ENCODE measurements around the gene THBD.

GRCh38 chr20:23000232-23000947, 49.1 kb downstream of the THBD start:
- TF ChIP-seq CTCF (IDR thresholded peaks at IDR 0.05 in 8 of 11, conservative IDR thresholded peaks at IDR 0.05 in 3 of 11) (no peak), POLR2A (IDR thresholded peaks at IDR 0.05) (no peak)

Measured in spleen (tissue), 7 donors.